CD4-positive, CD25-positive, alpha-beta regulatory T cell (primary cell): ENCODE data around the gene ADAMTS10. TPM values are rescaled to one million over a fixed set of nuclear protein-coding genes. Genes with fewer than 3 reads are reported as not detected.

Experiments used
- ATAC-seq, 2 donors: fragments of 150-1000 bp; cut with Tn5 transposase; one replicate each; pipeline ENCODE4 v1.10.0; 2021; ENCODE audit warnings: low read depth in 2 of 2, moderate number of reproducible peaks in 2 of 2, moderate library complexity in 1 of 2
- DNase-seq, 3 donors: peaks; one replicate each; pipeline versions ENCODE4 v3.0.0 to v3.0.0-alpha.2; 2012 to 2022; ENCODE audit warnings: mixed read lengths in 1 of 3
- H3K27ac ChIP-seq: one replicate; pipeline ENCODE4 v1.7.0; 2013; ENCODE audit warnings: mild to moderate bottlenecking, low read length; ENCODE audit not compliant: insufficient read depth, poor library complexity, severe bottlenecking
- H3K27me3 ChIP-seq: one replicate; pipeline ENCODE4 v1.7.0; 2013; ENCODE audit warnings: low read length; ENCODE audit not compliant: control insufficient read depth, insufficient read depth
- H3K36me3 ChIP-seq: one replicate; pipeline ENCODE4 v1.7.0; 2013; ENCODE audit warnings: mild to moderate bottlenecking, low read length, moderate library complexity; ENCODE audit not compliant: control insufficient read depth, insufficient read depth
- H3K4me1 ChIP-seq: 2 replicates; pipeline ENCODE4 v1.7.0; 2013; ENCODE audit warnings: mild to moderate bottlenecking, low read length; ENCODE audit not compliant: insufficient read depth, control insufficient read depth, poor library complexity, severe bottlenecking
- H3K4me3 ChIP-seq: one replicate; pipeline ENCODE4 v1.7.0; 2013; ENCODE audit warnings: low read depth, mild to moderate bottlenecking, low read length, moderate library complexity
- H3K9me3 ChIP-seq, 2 experiments: 1 replicate in 1 of 2; 2 replicates in 1 of 2; pipeline ENCODE4 v1.7.0; 2013; ENCODE audit warnings: low read length in 2 of 2, mild to moderate bottlenecking in 1 of 2, moderate library complexity in 1 of 2; ENCODE audit not compliant: control insufficient read depth in 2 of 2
- H3K27ac Mint-ChIP-seq, 3 donors: one replicate each; pipeline ENCODE4 v1.8.0; 2020 to 2022; ENCODE audit warnings: mild to moderate bottlenecking in 3 of 3, mixed read lengths in 3 of 3, moderate library complexity in 2 of 3
- H3K27me3 Mint-ChIP-seq: one replicate; pipeline ENCODE4 v1.8.0; 2022; ENCODE audit warnings: mild to moderate bottlenecking, mixed read lengths
- H3K36me3 Mint-ChIP-seq: one replicate; pipeline ENCODE4 v1.8.0; 2020; ENCODE audit warnings: mixed read lengths
- H3K4me1 Mint-ChIP-seq, 4 donors: one replicate each; pipeline ENCODE4 v1.8.0; 2020 to 2022; ENCODE audit warnings: mixed read lengths in 4 of 4, mild to moderate bottlenecking in 1 of 4
- H3K4me3 Mint-ChIP-seq, 4 donors: one replicate each; pipeline ENCODE4 v1.8.0; 2020 to 2022; ENCODE audit warnings: mild to moderate bottlenecking in 4 of 4, mixed read lengths in 4 of 4, moderate library complexity in 3 of 4
- H3K9me3 Mint-ChIP-seq, 7 donors: one replicate each; pipeline ENCODE4 v1.8.0; 2020 to 2022; ENCODE audit warnings: mixed read lengths in 7 of 7, mild to moderate bottlenecking in 3 of 7, moderate library complexity in 2 of 7
- polyA plus RNA-seq, 4 donors: library from polyadenylated mRNA; unstranded; fragments of 300-500 nt; fragmentation: Illumina TruSeq; gene quantifications; one replicate each; pipeline ENCODE4 v1.2.3, GENCODE V29; 2021
- total RNA-seq: library from RNA; stranded (reverse); gene quantifications from one replicate; pipeline ENCODE4 v1.2.3, GENCODE V29; 2022

The ADAMTS10 gene
- total and polyA plus RNA-seq, 5 donors from 2014 or later, result 0.42 to 17.9 (median 0.59) TPM

DNA sequence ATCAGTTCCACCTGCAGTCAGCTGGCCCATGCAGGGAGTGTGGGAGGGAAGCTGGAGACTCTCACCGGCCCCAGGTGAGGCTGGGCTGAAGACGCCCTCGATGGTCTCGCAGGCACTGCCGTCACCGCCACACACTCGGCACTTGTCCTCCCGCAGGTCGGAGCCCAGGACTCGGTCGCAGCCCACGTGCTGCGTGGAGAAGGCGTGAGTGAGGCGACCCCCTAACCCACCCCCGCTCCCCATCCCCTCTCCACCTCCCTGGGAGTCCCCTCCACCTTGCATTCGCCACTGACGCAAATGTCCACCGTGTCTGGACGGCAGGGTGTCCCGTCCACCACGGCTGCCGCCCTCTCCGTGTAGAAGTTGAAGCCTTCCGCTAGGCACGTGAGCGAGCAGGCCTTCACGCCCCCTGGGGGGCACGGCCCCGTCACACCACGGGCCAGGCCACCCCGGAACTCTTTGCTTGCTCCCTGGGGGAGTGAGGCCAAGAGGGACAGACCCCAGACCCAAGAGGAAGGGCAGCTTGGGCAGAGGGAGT is 21.3 kb downstream of the ADAMTS10 start:
- no peak overlapping the region for H3K27ac Mint-ChIP-seq
- peaks cover 0 to 10% (median 0%) of the 10 kb centered on the region in 7 donors for H3K9me3 Mint-ChIP-seq
- no peak overlapping the region for H3K27ac ChIP-seq
- H3K9me3 ChIP-seq, result peaks cover 0 to 4% of the 10 kb centered on the region in 2 experiments
- H3K36me3 Mint-ChIP-seq, result peaks cover 5% of the 10 kb centered on the region
- DNase-seq (no peak), ATAC-seq (no peak)
- peaks cover 8% of the 10 kb centered on the region for H3K27me3 Mint-ChIP-seq
- H3K27me3 ChIP-seq, result no peaks in the 10 kb centered on the region
- H3K4me1 ChIP-seq, result peaks cover 18% of the 10 kb centered on the region
- H3K4me1 Mint-ChIP-seq, result peaks cover 0 to 24% (median 11%) of the 10 kb centered on the region in 4 donors
- no peak overlapping the region for H3K4me3 ChIP-seq
- H3K4me3 Mint-ChIP-seq, result no peak overlapping the region
- H3K36me3 ChIP-seq, result no peaks in the 10 kb centered on the region

DNA sequence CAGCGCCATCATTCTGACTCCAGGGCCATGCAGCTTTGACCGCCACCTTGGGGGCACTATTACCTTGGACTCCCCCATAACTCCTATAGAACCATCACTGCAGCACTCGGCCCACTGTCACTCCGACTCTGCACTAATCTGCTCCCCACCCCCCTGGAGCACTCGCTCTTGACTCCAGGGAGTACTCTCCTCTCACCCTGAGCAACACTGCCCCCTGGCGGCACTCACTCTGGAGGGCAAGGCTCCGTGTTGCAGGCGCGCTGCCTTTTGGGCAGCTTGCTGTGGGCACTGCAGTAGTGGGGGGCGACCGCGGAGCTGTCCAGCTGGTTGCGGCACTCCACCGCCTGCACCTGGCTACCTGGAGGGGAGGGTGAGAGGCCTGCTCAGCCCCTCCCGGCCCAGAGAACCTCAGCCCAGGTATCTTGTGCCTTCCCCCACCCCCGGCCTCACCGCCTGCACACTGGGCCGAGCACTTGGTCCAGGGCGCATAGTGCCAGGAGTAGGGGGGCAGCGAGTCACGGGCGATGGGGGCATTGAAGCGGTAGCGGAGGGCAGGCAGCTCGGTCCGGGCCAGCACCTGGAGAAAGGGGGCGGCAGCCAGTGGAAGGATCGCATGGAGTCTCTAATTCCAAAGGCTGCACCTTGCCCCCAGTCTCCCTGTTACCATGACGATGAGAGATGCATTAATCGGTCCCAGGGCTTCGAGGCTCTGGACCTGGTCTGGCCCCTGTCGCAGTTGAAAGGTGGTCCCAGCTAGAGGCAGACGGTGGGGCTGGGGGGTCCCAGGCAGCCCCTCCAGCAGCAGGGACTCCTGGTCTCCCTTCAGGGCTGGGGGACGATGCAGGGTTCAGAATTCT is 24.4 kb downstream of the ADAMTS10 start:
- Histone ChIP-seq H3K27ac (no peak overlapping the region), H3K4me3 (no peak overlapping the region), H3K9me3 (no peaks in the 10 kb centered on the region), H3K4me1 (peaks cover under 1% of the 10 kb centered on the region), H3K36me3 (no peaks in the 10 kb centered on the region), H3K27me3 (no peaks in the 10 kb centered on the region)
- H3K36me3 Mint-ChIP-seq, result no peaks in the 10 kb centered on the region
- H3K27ac Mint-ChIP-seq, result peak overlapping the region in 1 of 3 donors; percentile 31
- H3K9me3 Mint-ChIP-seq, result no peaks in the 10 kb centered on the region
- no peak overlapping the region for H3K4me3 Mint-ChIP-seq
- no peaks in the 10 kb centered on the region for H3K27me3 Mint-ChIP-seq
- peak; percentile 30 to 40 for ATAC-seq
- H3K4me1 Mint-ChIP-seq, result peaks cover 0 to 4% (median under 1%) of the 10 kb centered on the region in 4 donors
- peak in 2 of 3 donors; percentile 33 to 58 for DNase-seq

DNA sequence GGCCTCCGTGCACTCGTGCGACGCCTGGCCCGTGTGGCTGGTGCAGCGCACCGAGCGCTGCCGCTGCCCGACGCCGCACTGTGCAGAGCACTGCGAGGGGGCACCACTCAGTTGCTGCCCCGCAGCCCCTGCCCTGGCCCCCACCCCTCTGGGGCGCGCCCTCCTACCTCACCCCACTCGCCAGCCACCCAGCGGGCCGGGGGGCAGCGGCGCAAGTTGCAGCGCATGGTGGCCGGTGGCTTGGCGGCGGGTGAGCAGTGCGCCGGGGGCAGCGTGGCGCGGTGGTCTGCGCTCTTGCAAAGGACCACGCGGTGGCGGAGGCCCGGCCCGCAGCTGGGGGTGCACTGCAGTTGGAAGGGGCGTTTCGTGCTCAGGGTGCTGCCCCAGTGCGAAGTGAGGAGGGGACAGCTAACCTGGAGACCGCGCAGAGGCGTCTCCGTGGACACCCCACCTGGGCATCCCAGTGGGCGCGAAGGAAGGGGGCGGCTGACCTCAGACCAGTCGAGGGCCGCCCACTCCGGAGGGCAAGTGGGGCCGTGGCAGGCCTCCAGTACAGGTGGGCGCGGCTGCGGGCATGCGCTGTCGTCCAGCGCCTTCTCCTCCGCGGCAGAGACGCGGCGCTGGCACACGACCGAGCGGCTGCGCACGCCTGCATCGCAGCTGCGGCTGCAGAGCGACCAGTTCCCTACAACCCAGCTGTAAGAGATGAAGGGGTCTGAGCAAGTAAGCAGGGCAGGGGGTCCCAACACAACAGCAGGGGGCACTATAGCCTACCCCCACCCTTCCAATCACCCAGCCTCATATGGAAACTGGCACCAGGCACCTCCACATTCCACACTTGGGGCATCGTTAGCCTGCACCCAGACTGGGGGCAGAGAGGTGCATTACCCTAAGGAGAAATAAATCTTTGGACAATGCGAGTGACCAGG is 25.3 kb downstream of the ADAMTS10 start:
- Mint-ChIP-seq H3K4me1 (peaks cover 0 to 2% (median 0%) of the 10 kb centered on the region in 4 donors), H3K9me3 (no peaks in the 10 kb centered on the region), H3K36me3 (no peaks in the 10 kb centered on the region), H3K27ac (no peak overlapping the region), H3K4me3 (no peak overlapping the region), H3K27me3 (no peaks in the 10 kb centered on the region)
- peaks cover 10% of the 10 kb centered on the region for H3K4me1 ChIP-seq
- DNase-seq (no peak), ATAC-seq (no peak)
- H3K36me3 ChIP-seq, result no peaks in the 10 kb centered on the region
- no peaks in the 10 kb centered on the region for H3K9me3 ChIP-seq
- no peak overlapping the region for H3K4me3 ChIP-seq
- no peak overlapping the region for H3K27ac ChIP-seq
- no peaks in the 10 kb centered on the region for H3K27me3 ChIP-seq

DNA sequence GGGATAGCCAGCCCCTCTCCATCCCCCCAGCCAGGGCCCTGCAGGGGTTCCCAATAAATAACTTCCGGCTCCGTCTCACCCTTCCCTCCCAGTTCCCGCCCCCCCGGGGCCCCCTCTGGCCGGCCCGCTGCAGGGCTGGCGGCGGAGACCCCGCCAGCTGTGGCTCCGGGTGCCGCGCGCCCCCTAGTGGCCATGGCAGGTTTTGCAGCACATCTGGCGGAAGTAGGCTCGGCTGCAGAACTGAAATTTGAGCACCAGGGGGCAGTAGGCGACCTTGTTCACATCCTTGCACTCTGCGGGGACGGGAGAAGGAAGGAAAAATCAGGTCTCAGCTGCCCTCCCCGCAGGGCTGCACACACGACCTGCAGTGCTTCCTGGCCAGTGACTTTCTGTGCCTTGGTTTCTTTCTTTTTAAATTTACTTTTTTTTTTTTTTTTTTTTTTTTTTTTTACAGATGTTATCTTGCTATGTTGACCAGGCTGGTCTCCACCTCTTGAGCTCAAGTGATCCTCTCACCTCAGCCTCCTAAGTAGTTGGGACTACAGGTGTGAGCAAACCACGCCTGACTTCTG is 29.7 kb downstream of the ADAMTS10 start:
- no peaks in the 10 kb centered on the region for H3K36me3 ChIP-seq
- H3K9me3 Mint-ChIP-seq, result peaks cover 0 to 1% (median 0%) of the 10 kb centered on the region in 7 donors
- H3K27me3 Mint-ChIP-seq, result peaks cover 5% of the 10 kb centered on the region
- H3K4me1 Mint-ChIP-seq, result peaks cover 4 to 41% (median 15%) of the 10 kb centered on the region in 4 donors
- no peaks in the 10 kb centered on the region for H3K9me3 ChIP-seq
- no peaks in the 10 kb centered on the region for H3K36me3 Mint-ChIP-seq
- H3K4me3 Mint-ChIP-seq, result peak overlapping the region in 3 of 4 donors; percentile 15 to 41 (median 21)
- no peak overlapping the region for H3K27ac ChIP-seq
- peak; percentile 67 to 73 for ATAC-seq
- no peak overlapping the region for H3K4me3 ChIP-seq
- DNase-seq, result peak; percentile 75 to 85 (median 82)
- H3K4me1 ChIP-seq, result peaks cover 48% of the 10 kb centered on the region
- no peak overlapping the region for H3K27ac Mint-ChIP-seq
- H3K27me3 ChIP-seq, result no peaks in the 10 kb centered on the region

- Histone ChIP-seq H3K9me3 (no peaks in the 10 kb centered on the region), H3K4me3 (peak overlapping the region; percentile 40), H3K4me1 (peaks cover 68% of the 10 kb centered on the region), H3K27me3 (no peaks in the 10 kb centered on the region), H3K27ac (peak overlapping the region; percentile 70), H3K36me3 (no peaks in the 10 kb centered on the region)
- H3K27ac Mint-ChIP-seq, result peak overlapping the region in 2 of 3 donors; percentile 3 to 34
- DNase-seq (peak; percentile 69 to 81 (median 79)), ATAC-seq (peak; percentile 42 to 43)
- H3K9me3 Mint-ChIP-seq, result peaks cover 0 to 3% (median 0%) of the 10 kb centered on the region in 7 donors
- peaks cover 9% of the 10 kb centered on the region for H3K36me3 Mint-ChIP-seq
- peaks cover 5% of the 10 kb centered on the region for H3K27me3 Mint-ChIP-seq
- peak overlapping the region; percentile 47 to 90 (median 72) for H3K4me3 Mint-ChIP-seq
- H3K4me1 Mint-ChIP-seq, result peaks cover 8 to 61% (median 27%) of the 10 kb centered on the region in 4 donors
Observed at GRCh38 chr19:8578642-8579265, 31.8 kb downstream of the ADAMTS10 start.

- Histone ChIP-seq H3K4me3 (peak overlapping the region; percentile 26), H3K36me3 (no peaks in the 10 kb centered on the region), H3K4me1 (peaks cover 76% of the 10 kb centered on the region), H3K27ac (peak overlapping the region; percentile 70), H3K27me3 (no peaks in the 10 kb centered on the region), H3K9me3 (no peaks in the 10 kb centered on the region)
- Mint-ChIP-seq H3K4me1 (peaks cover 12 to 71% (median 35%) of the 10 kb centered on the region in 4 donors), H3K36me3 (peaks cover 11% of the 10 kb centered on the region), H3K27me3 (peaks cover 5% of the 10 kb centered on the region), H3K27ac (peak overlapping the region in 1 of 3 donors; percentile 60), H3K4me3 (peak overlapping the region; percentile 90 to 98 (median 94)), H3K9me3 (peaks cover 0 to 4% (median 0%) of the 10 kb centered on the region in 7 donors)
- DNase-seq, result no peak
- ATAC-seq, result no peak
Observed at GRCh38 chr19:8577741-8578140, 32.8 kb downstream of the ADAMTS10 start.
